K562 treated with DMSO at 1 percent for 24 hours (cell line): ENCODE data around the gene NRTN. TPM values are rescaled to one million over a fixed set of nuclear protein-coding genes. Genes with fewer than 3 reads are reported as not detected.

Experiments used
- total RNA-seq: library from RNA; unstranded; fragments of 300-600 nt; gene quantifications from 2 replicates; pipeline ENCODE4 v1.2.3, GENCODE V29; 2022; ENCODE audit warnings: low read depth; ENCODE audit not compliant: insufficient read depth

The NRTN gene
- 31.8 and 37.8 TPM in 2 replicates for total RNA-seq

GRCh38 chr19:5804516-5805461, at the start of gene NRTN:
Gene NRTN (plus strand): TSS chr19:5805067. CDS start chr19:5824166, 19,099 bp downstream.

DNA sequence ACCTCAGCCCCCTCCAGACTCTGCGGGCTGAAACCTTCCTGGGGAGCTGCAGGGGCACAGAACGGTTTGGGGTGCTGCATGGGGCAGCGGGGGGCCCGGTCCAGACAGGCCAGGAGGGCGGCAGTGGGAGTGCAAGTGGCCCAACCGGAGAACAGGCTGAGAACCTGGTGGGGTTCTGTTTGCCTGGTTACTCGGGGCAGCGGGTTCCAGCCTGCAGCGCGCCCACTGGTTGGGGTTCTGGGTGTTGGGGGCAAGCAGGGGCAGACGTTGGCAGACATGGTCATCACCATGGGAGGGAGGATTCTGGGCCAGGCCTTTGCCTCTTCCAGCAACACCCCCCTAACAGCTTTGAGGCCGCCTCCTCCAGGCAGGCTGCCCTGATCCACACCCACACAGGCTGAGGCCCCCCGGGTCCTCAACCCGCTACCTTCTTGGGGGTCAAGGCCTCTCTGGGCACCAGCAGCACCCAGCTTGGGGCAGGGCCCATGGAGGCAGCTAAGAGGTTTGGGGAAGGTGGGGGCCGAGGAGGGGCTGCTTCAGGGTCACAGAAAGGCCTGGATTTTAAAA, 20.2 kb upstream of the NRTN start, which contains the start of gene PRR22:
Gene PRR22, minus strand, starts transcription at position 166 of the 567 bp plus-strand sequence. Its CDS starts 86 bp downstream, at position 80.

GRCh38 chr19:5790559-5791520, 14.0 kb upstream of the NRTN start, which contains the start of gene DUS3L:
Gene DUS3L (minus strand): TSS chr19:5791163. CDS start chr19:5791141, 22 bp downstream.

GRCh38 chr19:5839065-5840017, 34.5 kb downstream of the NRTN start, which contains the start of gene FUT6:
Gene FUT6 (minus strand): TSS chr19:5839702. CDS start chr19:5832567, 7,135 bp downstream.

DNA sequence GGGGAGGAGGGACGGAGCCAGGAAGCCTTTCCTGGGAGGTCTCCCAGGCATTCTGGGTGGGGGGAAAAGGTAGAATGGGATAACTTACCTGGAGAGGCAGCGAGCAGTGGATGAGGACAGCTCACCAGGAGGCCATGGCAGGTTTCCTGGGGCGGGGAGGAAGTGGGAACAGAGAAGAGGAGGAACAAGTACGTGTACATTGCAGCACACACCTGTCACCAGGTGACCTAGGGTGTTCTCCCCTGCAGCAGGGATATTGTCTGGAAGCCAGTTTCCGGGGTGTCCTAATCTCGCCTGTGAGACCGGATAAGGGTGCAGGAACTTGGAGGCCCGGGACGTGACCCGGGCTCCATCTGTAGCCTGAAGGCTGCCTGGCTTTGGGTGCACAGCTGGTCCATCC, 46.4 kb downstream of the NRTN start, which contains the start of gene FUT3:
Gene FUT3, minus strand, starts transcription at position 148 of the 400 bp plus-strand sequence.

Other genes starting within 250 kb of the NRTN start
- 0.42 and 0.93 TPM in 2 replicates for gene TINCR, start 237.1 kb upstream of the NRTN start, total RNA-seq
- gene SAFB2, start 182.3 kb upstream of the NRTN start, total RNA-seq = 50.3 and 58.2 TPM in 2 replicates
- 165 and 187 TPM in 2 replicates for gene SAFB, start 182.0 kb upstream of the NRTN start, total RNA-seq
- 48.1 and 60.4 TPM in 2 replicates for gene MICOS13, start 124.6 kb upstream of the NRTN start, total RNA-seq
- 11.9 and 22.8 TPM in 2 replicates for gene HSD11B1L, start 124.0 kb upstream of the NRTN start, total RNA-seq
- 1,403 and 1,536 TPM in 2 replicates for gene RPL36, start 114.8 kb upstream of the NRTN start, total RNA-seq
- gene LONP1, start 84.9 kb upstream of the NRTN start, total RNA-seq = 214 and 276 TPM in 2 replicates
- not detected in 2 replicates for gene CATSPERD, start 84.4 kb upstream of the NRTN start, total RNA-seq
- gene PRR22, start 20.3 kb upstream of the NRTN start, total RNA-seq = 2.2 and 2.6 TPM in 2 replicates
- 53.8 and 55.5 TPM in 2 replicates for gene DUS3L, start 13.9 kb upstream of the NRTN start, total RNA-seq
- not detected in 2 replicates for gene FUT6, start 34.6 kb downstream of the NRTN start, total RNA-seq
- 0.93 and 1.3 TPM in 2 replicates for gene FUT3, start 46.4 kb downstream of the NRTN start, total RNA-seq
- 0.42 TPM in 1 of 2 replicates, not detected in the other for gene FUT5, start 65.5 kb downstream of the NRTN start, total RNA-seq
- 733 and 784 TPM in 2 replicates for gene NDUFA11, start 98.7 kb downstream of the NRTN start, total RNA-seq
- 2.6 and 4.2 TPM in 2 replicates for gene VMAC, start 99.8 kb downstream of the NRTN start, total RNA-seq
- gene CAPS, start 109.2 kb downstream of the NRTN start, total RNA-seq = 5.4 and 9.2 TPM in 2 replicates
- 88.3 and 89.0 TPM in 2 replicates for gene RANBP3, start 173.1 kb downstream of the NRTN start, total RNA-seq